K562 (cell line): Measurements from ENCODE around the gene ELOB. TPM values are rescaled to one million over a fixed set of nuclear protein-coding genes. Genes with fewer than 3 reads are reported as not detected.
A peak's percentile ranks its signal among the peaks of the same experiment; 100 is the strongest.

Experiments
- CCAR2 ChIP-seq: fragments of 200-400 bp; formaldehyde crosslinking; IDR thresholded peaks from 2 replicates; pipeline ENCODE4 v1.6.1; 2017; ENCODE audit warnings: mild to moderate bottlenecking, low read depth, low read length
- CEBPG ChIP-seq, 3 experiments: fragments of 200-800 bp in 1 of 3; sonication (Bioruptor generic) in 1 of 3; sonication (generic) in 1 of 3; formaldehyde crosslinking in 1 of 3; IDR thresholded peaks in 2 of 3; conservative IDR thresholded peaks in 1 of 3; 2 replicates each; pipeline versions ENCODE4 v1.6.1 to v1.8.0; 2016 to 2022; ENCODE audit warnings: missing compliant biosample characterization in 2 of 3, missing genetic modification characterization in 2 of 3, mild to moderate bottlenecking in 1 of 3, missing genetic modification reagents in 1 of 3
- CREB1 ChIP-seq, 2 experiments: sonication (generic) in 1 of 2; formaldehyde crosslinking in 1 of 2; IDR thresholded peaks; 2 replicates each; pipeline versions ENCODE4 v1.6.1 to v1.8.0; 2012 to 2022; ENCODE audit warnings: inconsistent platforms in 1 of 2, mild to moderate bottlenecking in 1 of 2, missing genetic modification reagents in 1 of 2, moderate library complexity in 1 of 2
- ETS1 ChIP-seq: conservative IDR thresholded peaks from 2 replicates; pipeline ENCODE4 v1.6.1; 2011; ENCODE audit warnings: low read depth, mild to moderate bottlenecking, low read length; ENCODE audit not compliant: control insufficient read depth
- RBFOX2 ChIP-seq: fragments of 200-400 bp; formaldehyde crosslinking; IDR thresholded peaks from 2 replicates; pipeline ENCODE4 v1.6.1; 2017; ENCODE audit warnings: low read depth, mild to moderate bottlenecking, low read length, moderate library complexity
- SAFB ChIP-seq: fragments of 200-400 bp; formaldehyde crosslinking; IDR thresholded peaks from 2 replicates; pipeline ENCODE4 v1.6.1; 2017; ENCODE audit warnings: low read depth, low read length, borderline replicate concordance
- TEAD1 ChIP-seq, 2 experiments: fragments of 450-650 bp in 1 of 2; sonication (generic) in 1 of 2; formaldehyde crosslinking; IDR thresholded peaks; 2 replicates each; pipeline versions ENCODE4 v1.4.0 to v1.8.0; 2020 to 2022; ENCODE audit warnings: mild to moderate bottlenecking in 2 of 2, missing genetic modification reagents in 1 of 2
- ZBTB11 ChIP-seq, 3 experiments: fragments of 200-800 bp in 1 of 3; fragments of 250-450 bp in 1 of 3; fragments of 450-650 bp in 1 of 3; sonication (Bioruptor Pico) in 1 of 3; sonication (Bioruptor generic) in 1 of 3; formaldehyde crosslinking in 1 of 3; IDR thresholded peaks; 2 replicates each; pipeline versions ENCODE4 v1.6.1 to v1.8.0; 2016 to 2022; ENCODE audit warnings: mild to moderate bottlenecking in 2 of 3, missing genetic modification characterization in 2 of 3, missing compliant biosample characterization in 1 of 3, moderate library complexity in 1 of 3
- ZNF609 ChIP-seq: sonication (generic); formaldehyde crosslinking; IDR thresholded peaks from 2 replicates; pipeline ENCODE4 v1.8.1; 2023; ENCODE audit warnings: missing genetic modification reagents, mild to moderate bottlenecking, borderline replicate concordance
- polyA plus RNA-seq, 8 experiments: library from polyadenylated mRNA; depleted of rRNA in 4 of 8; stranded (reverse) in 5 of 8; unstranded in 3 of 8; fragments of >200 nt; fragmentation: Nextera tagmentation in 2 of 8; fragmentation: Illumina TruSeq in 1 of 8; extraction: Ambion mirVana in 2 of 8; extraction: Trizol in 1 of 8; gene quantifications; 2 replicates each; pipeline versions ENCODE4 v1.2.1 to v1.2.3, GENCODE V29; 2011 to 2014; ENCODE audit warnings: inconsistent platforms in 1 of 8, missing spikeins in 1 of 8
- total RNA-seq, 7 experiments: library from RNA; depleted of rRNA in 6 of 7; stranded (reverse); fragments of >200 nt in 6 of 7; fragmentation: Illumina TruSeq in 2 of 7; extraction: Trizol in 2 of 7; gene quantifications; 2 replicates each; pipeline versions ENCODE4 v1.2.1 to v1.2.3, GENCODE V29; 2011 to 2021; ENCODE audit warnings: low replicate concordance in 1 of 7
- TF ChIP-seq, protein P1 (sequence below): sonication (generic); formaldehyde crosslinking; IDR thresholded peaks from 2 replicates; pipeline ENCODE4 v1.9.0; 2022; ENCODE audit warnings: mild to moderate bottlenecking, missing genetic modification reagents

Gene ELOB
- total and polyA plus RNA-seq, 9 of the 15 experiments (the other 6 are each of a cell fraction or from before 2014, with no cell fraction given), result 63.2 to 791 (median 237) TPM

GRCh38 chr16:2817340-2818271, 40.5 kb upstream of the ELOB start (continued):
- TF ChIP-seq CCAR2, result no peak
- TF ChIP-seq SAFB, result peak; percentile 95
- TF ChIP-seq RBFOX2, result peak; percentile 79
- no peak for TF ChIP-seq ZNF609
- peak in 1 of 3 experiments; percentile 37; a peak in 1 of 6 replicates for TF ChIP-seq ZBTB11 (CRISPR knock-in tag; IDR thresholded peaks at IDR 0.05)
- peak; percentile 26; the same call in 1 of the 2 replicates for TF ChIP-seq CREB1 (IDR thresholded peaks at IDR 0.05)
- TF ChIP-seq CREB1 (CRISPR knock-in tag; IDR thresholded peaks at IDR 0.05), result no peak
- TF ChIP-seq, protein P1, sequence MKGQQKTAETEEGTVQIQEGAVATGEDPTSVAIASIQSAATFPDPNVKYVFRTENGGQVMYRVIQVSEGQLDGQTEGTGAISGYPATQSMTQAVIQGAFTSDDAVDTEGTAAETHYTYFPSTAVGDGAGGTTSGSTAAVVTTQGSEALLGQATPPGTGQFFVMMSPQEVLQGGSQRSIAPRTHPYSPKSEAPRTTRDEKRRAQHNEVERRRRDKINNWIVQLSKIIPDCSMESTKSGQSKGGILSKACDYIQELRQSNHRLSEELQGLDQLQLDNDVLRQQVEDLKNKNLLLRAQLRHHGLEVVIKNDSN (CRISPR knock-in tag), result peak; percentile 66
- 0 out of 2 replicates have a peak, but pooled peaks have one; percentile 25 for TF ChIP-seq CEBPG (CRISPR knock-in tag; IDR thresholded peaks at IDR 0.05)
- no peak for TF ChIP-seq CEBPG (tag; conservative IDR thresholded peaks at IDR 0.05 in 1 of 2, IDR thresholded peaks at IDR 0.05 in 1 of 2)
- TF ChIP-seq TEAD1 (CRISPR knock-in tag; IDR thresholded peaks at IDR 0.05), result 0 out of 4 replicates have a peak, but pooled peaks of 1 of the 2 experiments have one; percentile 42
- peak; percentile 17; the same call in 1 of the 2 replicates for TF ChIP-seq ETS1
